Measurements from ENCODE around the gene NBAS. TPM values are rescaled to one million over a fixed set of nuclear protein-coding genes. Genes with fewer than 3 reads are reported as not detected.

The NBAS gene
- total and polyA plus RNA-seq, 2 donors (not counting 3 experiments of a cell fraction or from before 2014, with no cell fraction given) = 29.4 to 43.0 TPM

DNA sequence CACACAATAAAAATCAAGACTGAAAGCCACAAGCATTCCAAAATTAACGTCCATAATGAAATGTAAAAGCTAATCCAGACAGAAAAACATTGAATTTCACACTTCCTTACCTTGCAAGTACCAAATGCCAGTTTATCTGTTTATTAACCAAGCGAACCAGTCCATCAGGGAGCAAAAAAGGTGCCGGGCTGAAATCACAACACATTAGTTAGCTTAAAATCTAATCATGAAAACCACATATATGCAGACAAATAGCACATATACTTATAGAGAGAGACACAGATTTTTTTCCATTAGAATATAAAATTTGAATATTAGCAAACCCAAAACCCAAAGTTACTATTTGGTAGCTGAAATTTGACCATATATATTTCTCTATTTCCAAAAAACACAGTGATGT is 7.2 kb downstream of the NBAS start:
- CTCF ChIA-PET = interaction anchor here (1.6 kb wide), 1 partner anchor 23 kb away, joined by 3 read pairs; no protein-coding TSS in a partner anchor
- Histone ChIP-seq H3K36me3 (ENCODE audit: control insufficient read depth in 2 of 2, extremely low read depth in 1 of 2, insufficient read depth in 2 of 2, low read length in 2 of 2) (peaks cover 5 to 7% of the 10 kb centered on the region in 2 experiments), H3K79me2 (ENCODE audit: control insufficient read depth, insufficient read depth, low read length) (peaks cover 12% of the 10 kb centered on the region), H3K4me1 (ENCODE audit: control insufficient read depth, extremely low read depth, insufficient read depth, low read length) (no peaks in the 10 kb centered on the region), H2AFZ (ENCODE audit: low read depth, low read length) (no peak overlapping the region), H3K27me3 (ENCODE audit: control insufficient read depth in 2 of 2, insufficient read depth in 2 of 2, low read length in 2 of 2) (no peaks in the 10 kb centered on the region), H3K9me1 (replicated peaks; ENCODE audit: control insufficient read depth, extremely low read depth, insufficient read depth, low read length) (no peaks in the 10 kb centered on the region), H3K4me2 (ENCODE audit: insufficient read depth, low read length) (no peak overlapping the region), H4K20me1 (replicated peaks; ENCODE audit: control insufficient read depth, extremely low read depth, insufficient read depth, low read length) (peaks cover 2% of the 10 kb centered on the region), H3K4me3 (replicated peaks in 1 of 3; ENCODE audit: insufficient read depth in 1 of 3, low read depth in 1 of 3, low read length in 3 of 3) (no peak overlapping the region), H3K9me3 (replicated peaks; ENCODE audit: control insufficient read depth, insufficient read depth, low read length) (no peaks in the 10 kb centered on the region), H3K27ac (ENCODE audit: insufficient read depth, low read depth, low read length) (no peak overlapping the region), H3K9ac (replicated peaks; ENCODE audit: extremely low read depth, insufficient read depth, low read length) (no peak overlapping the region)
- intact Hi-C loops (cut with micrococcal nuclease) (loop anchor here (2.0 kb wide), 1 partner anchor 77 kb away; no protein-coding TSS in a partner anchor), dilution Hi-C loops (cut with MboI; ENCODE audit: extremely low pct_ligation_motif_present, low sequenced_read_pairs) (no loop called here)
- no peak for FAIRE-seq
- no peak for DNase-seq (ENCODE audit: low read depth, low spot score)
- TF ChIP-seq GATA2 (IDR thresholded peaks at IDR 0.05; ENCODE audit: insufficient read depth, insufficient read length, low read depth, low read length) (no peak), EZH2 (IDR thresholded peaks at IDR 0.05; ENCODE audit: borderline replicate concordance, low read depth, low read length, severe bottlenecking) (no peak), POLR2A (IDR thresholded peaks at IDR 0.05; ENCODE audit: low read depth, low read length) (no peak), JUN (IDR thresholded peaks at IDR 0.05; ENCODE audit: borderline replicate concordance, insufficient read depth, insufficient read length, low read depth) (no peak), FOS (IDR thresholded peaks at IDR 0.05; ENCODE audit: borderline replicate concordance, insufficient read depth, low read length) (no peak), MYC (IDR thresholded peaks at IDR 0.05; ENCODE audit: low read depth, low read length) (no peak), POLR2AphosphoS5 (IDR thresholded peaks at IDR 0.05; ENCODE audit: insufficient read depth, low read depth, low read length) (no peak)
- TF ChIP-seq, protein P1, sequence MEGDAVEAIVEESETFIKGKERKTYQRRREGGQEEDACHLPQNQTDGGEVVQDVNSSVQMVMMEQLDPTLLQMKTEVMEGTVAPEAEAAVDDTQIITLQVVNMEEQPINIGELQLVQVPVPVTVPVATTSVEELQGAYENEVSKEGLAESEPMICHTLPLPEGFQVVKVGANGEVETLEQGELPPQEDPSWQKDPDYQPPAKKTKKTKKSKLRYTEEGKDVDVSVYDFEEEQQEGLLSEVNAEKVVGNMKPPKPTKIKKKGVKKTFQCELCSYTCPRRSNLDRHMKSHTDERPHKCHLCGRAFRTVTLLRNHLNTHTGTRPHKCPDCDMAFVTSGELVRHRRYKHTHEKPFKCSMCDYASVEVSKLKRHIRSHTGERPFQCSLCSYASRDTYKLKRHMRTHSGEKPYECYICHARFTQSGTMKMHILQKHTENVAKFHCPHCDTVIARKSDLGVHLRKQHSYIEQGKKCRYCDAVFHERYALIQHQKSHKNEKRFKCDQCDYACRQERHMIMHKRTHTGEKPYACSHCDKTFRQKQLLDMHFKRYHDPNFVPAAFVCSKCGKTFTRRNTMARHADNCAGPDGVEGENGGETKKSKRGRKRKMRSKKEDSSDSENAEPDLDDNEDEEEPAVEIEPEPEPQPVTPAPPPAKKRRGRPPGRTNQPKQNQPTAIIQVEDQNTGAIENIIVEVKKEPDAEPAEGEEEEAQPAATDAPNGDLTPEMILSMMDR (IDR thresholded peaks at IDR 0.05; ENCODE audit: extremely low read depth in 1 of 2, insufficient read depth in 1 of 2, low read depth in 1 of 2, low read length in 2 of 2) = no peak
- TF ChIP-seq, protein P2, sequence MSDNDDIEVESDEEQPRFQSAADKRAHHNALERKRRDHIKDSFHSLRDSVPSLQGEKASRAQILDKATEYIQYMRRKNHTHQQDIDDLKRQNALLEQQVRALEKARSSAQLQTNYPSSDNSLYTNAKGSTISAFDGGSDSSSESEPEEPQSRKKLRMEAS (IDR thresholded peaks at IDR 0.05; ENCODE audit: insufficient read depth, insufficient read length) = no peak
- POLR2A ChIA-PET = no interaction called here
- BruUV-seq (replicated peaks) = no TSS peak

Data from endothelial cell of umbilical vein (primary cell).